Renal pelvis (tissue), 4 donors: ENCODE measurements around the gene C1RL. TPM values are rescaled to one million over a fixed set of nuclear protein-coding genes. Genes with fewer than 3 reads are reported as not detected.

ENCODE experiments used
- DNase-seq: peaks from one replicate; pipeline ENCODE4 v3.0.0-alpha.2; 2013
- polyA plus RNA-seq, 3 donors: library from polyadenylated mRNA; unstranded; fragments of 120-200 nt; gene quantifications; one replicate each; pipeline ENCODE4 v1.2.1, GENCODE V29; 2013; ENCODE audit not compliant: insufficient read length in 3 of 3

Gene C1RL
- polyA plus RNA-seq, 3 donors = 28.4 to 46.9 (median 46.4) TPM

- no peak for DNase-seq
Observed at GRCh38 chr12:7142056-7142644, 33.1 kb upstream of the C1RL start.

GRCh38 chr12:7141351-7142005 is 32.5 kb upstream of the C1RL start:
- no peak for DNase-seq

GRCh38 chr12:7139200-7139599 is 30.2 kb upstream of the C1RL start:
- no peak for DNase-seq

GRCh38 chr12:7137908-7138307 is 28.9 kb upstream of the C1RL start:
- DNase-seq = no peak

GRCh38 chr12:7136676-7137075 is 27.7 kb upstream of the C1RL start:
- no peak for DNase-seq

- DNase-seq = no peak
Observed at GRCh38 chr12:7136071-7136470, 27.1 kb upstream of the C1RL start.

GRCh38 chr12:7134396-7135166 is 25.6 kb upstream of the C1RL start:
- no peak for DNase-seq

GRCh38 chr12:7131502-7131866 is 22.5 kb upstream of the C1RL start:
- no peak for DNase-seq

- DNase-seq = no peak
Observed at GRCh38 chr12:7130701-7131501, 21.9 kb upstream of the C1RL start.

- DNase-seq = peak; percentile 88
Observed at GRCh38 chr12:7129872-7130691, 21.1 kb upstream of the C1RL start, which contains the start of gene CLSTN3. Gene CLSTN3, plus strand, starts transcription at chr12:7130371. Its CDS starts 278 bp downstream, at chr12:7130649.

GRCh38 chr12:7129287-7129871 is 20.4 kb upstream of the C1RL start:
- DNase-seq = no peak

- DNase-seq = no peak
Observed at GRCh38 chr12:7128681-7129286, 19.8 kb upstream of the C1RL start, which contains the start of gene RBP5. Gene RBP5, minus strand, starts transcription at chr12:7128889. Its CDS starts 114 bp downstream, at chr12:7128775.

- no peak for DNase-seq
Observed at GRCh38 chr12:7127916-7128626, 19.1 kb upstream of the C1RL start.

GRCh38 chr12:7125632-7126227 is 16.7 kb upstream of the C1RL start:
- DNase-seq = no peak

GRCh38 chr12:7123806-7124522 is 14.9 kb upstream of the C1RL start:
- no peak for DNase-seq

- no peak for DNase-seq
Observed at GRCh38 chr12:7122811-7123769, 14.1 kb upstream of the C1RL start.

GRCh38 chr12:7121324-7121723 is 12.3 kb upstream of the C1RL start:
- no peak for DNase-seq
